Measurements from ENCODE around the gene KTN1.

The KTN1 gene

GRCh38 chr14:55578511-55578910 lies 1.5 kb upstream of the KTN1 start:
- no peak for DNase-seq

- peak; percentile 45 for DNase-seq
These were observed 699 bp downstream of the KTN1 start for GRCh38 chr14:55580470-55581341.

GRCh38 chr14:55581342-55581771 lies 1.4 kb downstream of the KTN1 start:
- peak; percentile 32 for DNase-seq

GRCh38 chr14:55582746-55583145 lies 2.7 kb downstream of the KTN1 start:
- no peak for DNase-seq

DNA sequence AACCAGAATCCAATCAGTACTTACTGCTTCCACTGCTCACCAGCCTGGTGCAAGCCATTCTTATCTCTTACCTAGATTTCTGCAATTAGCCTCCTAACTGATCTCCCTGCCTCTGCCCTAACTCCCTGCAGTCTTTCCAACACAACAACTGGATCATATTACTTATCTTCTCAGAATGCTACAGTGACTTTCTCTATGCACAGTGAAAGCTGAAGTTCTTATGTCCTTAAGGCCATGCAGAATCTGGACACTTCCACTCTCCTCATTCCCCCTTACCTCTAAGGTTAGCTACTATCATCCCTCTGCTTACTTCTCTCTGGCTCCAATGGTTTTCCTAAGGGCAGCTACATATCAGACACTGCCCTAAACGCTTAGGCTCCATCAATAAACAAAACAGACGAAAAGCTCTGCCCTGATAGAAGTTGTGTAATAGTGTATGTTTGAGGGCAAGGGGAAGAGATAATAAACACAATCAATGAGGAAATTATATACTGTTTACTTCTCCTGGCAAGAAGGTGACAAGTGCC lies 4.0 kb downstream of the KTN1 start:
- DNase-seq, result no peak

GRCh38 chr14:55585854-55586253 lies 5.8 kb downstream of the KTN1 start:
- no peak for DNase-seq

DNA sequence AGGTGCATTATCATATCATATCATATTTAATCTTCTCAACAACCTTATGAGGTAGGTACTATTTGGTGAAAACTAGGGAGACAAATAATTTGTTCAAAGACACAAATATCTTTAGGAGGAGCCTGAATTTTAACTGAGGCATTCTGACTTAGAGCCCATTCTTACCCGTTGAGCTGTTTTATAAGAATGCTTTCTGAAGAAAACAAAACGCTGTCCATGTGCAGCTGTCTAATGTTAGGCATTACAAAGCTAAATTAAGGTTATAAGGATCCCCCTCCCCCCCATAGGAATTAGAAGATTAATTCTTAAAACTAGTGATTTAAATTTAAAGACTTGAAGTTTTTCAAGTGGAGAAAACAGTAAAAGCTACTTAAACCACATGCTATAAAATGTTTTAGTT lies 6.4 kb downstream of the KTN1 start:
- DNase-seq, result no peak

DNA sequence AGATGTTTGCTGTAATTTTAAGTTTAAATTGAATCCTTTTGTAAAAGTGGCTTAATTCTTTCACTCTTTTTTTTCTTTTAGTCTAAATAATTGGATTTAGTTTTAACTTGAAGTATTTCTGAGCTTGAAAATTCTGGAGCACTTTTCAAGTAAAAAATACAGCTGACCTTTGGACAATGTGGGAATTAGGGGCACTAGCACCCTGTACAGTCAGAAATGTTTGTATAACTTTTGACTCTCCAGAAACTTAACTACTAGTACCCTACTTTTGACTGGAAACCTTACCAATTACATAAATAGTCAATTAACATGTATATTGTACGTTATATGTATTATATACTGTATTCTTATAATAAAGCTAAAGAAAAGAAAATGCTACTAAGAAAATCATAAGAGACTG lies 7.8 kb downstream of the KTN1 start:
- DNase-seq, result no peak

DNA sequence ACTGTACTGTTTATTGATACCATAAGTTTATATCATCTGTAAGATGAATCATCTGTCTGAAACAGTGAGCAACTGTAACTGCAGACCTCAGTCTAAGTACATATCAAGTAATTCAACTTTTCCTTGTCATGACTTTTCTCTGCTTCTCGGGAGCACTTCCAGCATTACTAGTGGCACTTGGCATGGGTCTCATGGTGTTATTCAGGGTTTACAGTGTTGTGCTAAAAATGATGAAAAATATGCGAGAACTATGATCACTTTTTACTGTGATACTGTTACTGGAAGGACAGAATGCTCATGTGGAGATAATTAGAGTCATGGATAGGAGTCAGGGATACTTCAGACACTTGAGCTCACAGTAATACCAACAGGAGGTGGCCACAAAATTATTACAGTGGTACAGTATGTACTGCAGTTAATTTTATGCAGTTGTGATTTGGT lies 8.3 kb downstream of the KTN1 start:
- no peak for DNase-seq

- DNase-seq, result no peak
These were observed 9.2 kb downstream of the KTN1 start for GRCh38 chr14:55589171-55589570.

DNA sequence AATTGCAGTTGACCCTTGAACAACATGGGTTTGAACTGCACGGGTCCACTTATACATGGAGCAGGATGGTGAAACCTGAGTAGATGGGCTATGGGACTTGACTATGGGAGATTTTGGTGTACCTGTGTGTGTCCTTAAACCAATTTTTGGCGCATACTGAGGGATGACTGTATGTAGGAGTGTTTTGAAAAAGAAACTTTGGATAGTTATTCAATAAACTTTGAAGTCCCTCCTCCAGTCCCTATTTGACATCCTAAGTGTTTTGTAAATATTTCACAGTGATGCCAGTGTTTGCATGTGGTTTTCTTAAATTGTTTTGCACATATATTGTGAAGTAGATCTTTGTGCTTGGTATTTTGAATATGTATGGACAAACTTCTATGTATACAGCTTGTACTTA lies 12.4 kb downstream of the KTN1 start:
- DNase-seq, result no peak

GRCh38 chr14:55593698-55594097 lies 13.7 kb downstream of the KTN1 start:
- DNase-seq, result no peak

- DNase-seq, result no peak
These were observed 19.4 kb downstream of the KTN1 start for GRCh38 chr14:55599250-55599879.

DNA sequence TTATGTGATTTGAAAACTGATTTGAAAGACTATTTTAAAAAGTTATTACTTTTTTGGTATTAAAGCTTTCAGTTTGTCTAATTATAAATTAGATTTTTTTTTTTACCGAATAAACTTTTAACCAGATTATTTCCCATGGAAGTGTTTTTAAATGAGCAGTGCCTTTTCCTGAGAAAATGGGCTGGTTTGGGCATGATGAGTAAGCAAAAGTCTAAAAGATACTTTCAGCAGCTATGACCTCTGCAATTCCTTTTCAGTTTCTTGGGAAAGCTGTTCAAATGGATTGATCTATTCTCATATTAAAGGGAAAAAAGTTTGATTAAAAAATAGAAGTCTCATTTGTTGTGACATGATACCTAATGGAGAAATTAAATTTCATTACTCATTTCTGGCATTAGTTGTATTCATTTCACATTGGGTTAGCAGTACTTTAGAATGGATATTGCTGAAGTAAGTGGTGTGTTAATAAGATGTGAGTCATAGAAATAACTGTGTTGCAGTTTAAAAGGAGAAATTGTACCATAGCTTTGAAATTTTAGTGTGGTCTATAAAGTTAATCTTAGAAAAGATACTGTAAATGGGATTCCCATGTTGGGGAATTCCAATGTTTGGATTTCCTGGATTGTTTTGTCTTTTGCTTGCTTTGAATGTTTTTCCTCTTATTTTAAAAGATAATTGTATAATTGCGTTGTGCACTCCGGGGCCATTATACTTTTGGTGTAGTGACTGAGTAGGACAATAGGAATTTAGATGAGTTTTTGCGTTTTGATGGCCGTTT lies 21.0 kb downstream of the KTN1 start:
- DNase-seq, result no peak

- no peak for DNase-seq
These were observed 23.5 kb downstream of the KTN1 start for GRCh38 chr14:55603401-55603953.

DNA sequence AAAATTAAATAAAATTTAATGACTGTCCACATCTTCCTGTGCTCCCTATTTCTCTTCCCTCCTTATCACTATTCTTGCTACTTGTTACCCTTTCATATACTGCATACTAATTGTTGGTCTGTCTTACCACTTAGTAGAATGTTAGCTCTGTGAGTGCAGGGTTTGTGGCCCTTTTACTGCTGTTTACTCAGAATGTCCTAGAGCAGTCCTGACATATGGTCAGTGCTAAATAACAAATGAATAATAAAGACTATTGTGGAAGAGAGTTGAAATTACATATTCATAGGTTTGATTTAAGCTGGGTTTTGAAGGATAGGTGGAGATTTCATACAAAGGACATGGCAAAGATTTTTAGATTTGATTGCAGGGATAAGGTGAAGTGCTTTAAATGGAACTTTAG lies 24.5 kb downstream of the KTN1 start:
- DNase-seq, result no peak

DNA sequence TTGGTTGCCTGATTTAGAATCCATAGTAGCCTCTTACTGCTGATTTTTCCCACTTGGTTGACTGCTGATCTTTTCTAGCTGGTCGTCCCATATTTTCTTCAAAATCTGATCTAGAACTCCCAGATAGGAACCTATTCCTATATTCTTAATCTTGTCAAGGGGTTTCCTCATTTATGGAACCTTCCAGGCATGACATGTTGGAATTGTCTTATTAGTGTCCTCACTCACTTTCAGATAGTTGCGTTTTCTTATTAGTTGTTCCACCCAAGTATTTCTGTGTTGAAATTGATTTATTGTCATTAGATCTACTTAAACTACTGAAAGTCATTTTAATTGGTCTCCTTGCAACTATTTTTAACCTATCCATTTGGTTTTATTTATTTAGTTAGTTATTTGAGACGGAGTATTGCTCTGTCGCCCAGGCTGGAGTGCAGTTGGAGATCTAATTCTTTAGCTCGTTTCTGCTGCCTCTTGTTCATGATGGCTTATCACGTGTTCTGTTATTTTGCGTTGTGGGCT lies 25.0 kb downstream of the KTN1 start:
- no peak for DNase-seq

- no peak for DNase-seq
These were observed 25.8 kb downstream of the KTN1 start for GRCh38 chr14:55605793-55606192.

DNA sequence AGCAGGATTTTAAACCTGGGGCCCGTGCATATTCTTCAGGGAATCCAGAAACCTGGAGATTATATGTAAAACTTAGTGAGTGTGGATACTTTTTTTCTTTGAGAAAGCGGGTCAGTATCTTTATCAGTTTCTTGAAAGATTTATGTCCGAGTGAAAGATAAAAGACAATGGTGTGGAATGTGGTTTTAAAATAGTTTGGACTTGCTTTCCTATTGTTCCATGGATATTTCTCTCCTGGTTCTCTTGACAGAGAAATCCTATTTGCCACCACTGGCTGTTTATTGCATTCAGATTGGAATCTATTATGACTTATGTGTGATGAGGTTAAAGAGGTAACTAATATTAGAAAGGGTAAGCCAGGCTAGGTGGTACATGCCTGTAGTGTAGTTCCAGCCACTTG lies 27.4 kb downstream of the KTN1 start:
- DNase-seq, result no peak

DNA sequence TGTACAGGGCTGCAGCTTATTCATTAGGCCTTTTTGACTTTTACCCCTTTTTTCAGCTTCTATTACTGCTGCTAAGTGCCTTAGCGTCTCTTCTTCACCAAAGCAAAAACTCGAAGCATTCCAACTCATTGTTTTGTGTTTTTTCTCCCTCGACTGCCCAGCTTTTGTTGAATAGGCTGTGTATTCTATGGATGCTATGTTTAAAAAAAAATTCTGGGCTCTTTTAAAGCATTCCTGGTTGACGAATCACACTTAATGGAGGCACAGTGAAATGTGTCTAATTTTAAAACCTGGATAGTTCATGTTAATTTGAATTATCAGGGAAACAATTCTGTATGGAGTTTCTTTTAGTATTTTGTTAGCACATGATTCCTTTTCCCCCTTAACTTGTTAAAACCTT lies 29.7 kb downstream of the KTN1 start:
- DNase-seq, result no peak

GRCh38 chr14:55610713-55611370 lies 30.8 kb downstream of the KTN1 start:
- DNase-seq, result no peak

DNA sequence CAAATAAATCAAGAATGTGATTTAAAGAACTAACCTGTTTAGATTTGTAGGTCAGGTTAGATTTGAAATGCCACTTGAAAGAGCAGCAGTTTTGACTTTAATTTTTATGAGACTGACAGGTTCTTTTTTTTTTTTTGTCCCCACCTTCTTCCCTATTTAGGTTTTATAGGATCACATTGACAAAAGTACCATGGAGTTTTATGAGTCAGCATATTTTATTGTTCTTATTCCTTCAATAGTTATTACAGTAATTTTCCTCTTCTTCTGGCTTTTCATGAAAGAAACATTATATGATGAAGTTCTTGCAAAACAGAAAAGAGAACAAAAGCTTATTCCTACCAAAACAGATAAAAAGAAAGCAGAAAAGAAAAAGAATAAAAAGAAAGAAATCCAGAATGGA lies 31.9 kb downstream of the KTN1 start:
- no peak for DNase-seq
